Kidney capillary endothelial cell (primary cell): ENCODE measurements around the gene UBN2.

Source experiments
- DNase-seq: peaks from one replicate; pipeline ENCODE4 v3.0.0-alpha.2; 2018; ENCODE audit warnings: low spot score

Gene UBN2

DNA sequence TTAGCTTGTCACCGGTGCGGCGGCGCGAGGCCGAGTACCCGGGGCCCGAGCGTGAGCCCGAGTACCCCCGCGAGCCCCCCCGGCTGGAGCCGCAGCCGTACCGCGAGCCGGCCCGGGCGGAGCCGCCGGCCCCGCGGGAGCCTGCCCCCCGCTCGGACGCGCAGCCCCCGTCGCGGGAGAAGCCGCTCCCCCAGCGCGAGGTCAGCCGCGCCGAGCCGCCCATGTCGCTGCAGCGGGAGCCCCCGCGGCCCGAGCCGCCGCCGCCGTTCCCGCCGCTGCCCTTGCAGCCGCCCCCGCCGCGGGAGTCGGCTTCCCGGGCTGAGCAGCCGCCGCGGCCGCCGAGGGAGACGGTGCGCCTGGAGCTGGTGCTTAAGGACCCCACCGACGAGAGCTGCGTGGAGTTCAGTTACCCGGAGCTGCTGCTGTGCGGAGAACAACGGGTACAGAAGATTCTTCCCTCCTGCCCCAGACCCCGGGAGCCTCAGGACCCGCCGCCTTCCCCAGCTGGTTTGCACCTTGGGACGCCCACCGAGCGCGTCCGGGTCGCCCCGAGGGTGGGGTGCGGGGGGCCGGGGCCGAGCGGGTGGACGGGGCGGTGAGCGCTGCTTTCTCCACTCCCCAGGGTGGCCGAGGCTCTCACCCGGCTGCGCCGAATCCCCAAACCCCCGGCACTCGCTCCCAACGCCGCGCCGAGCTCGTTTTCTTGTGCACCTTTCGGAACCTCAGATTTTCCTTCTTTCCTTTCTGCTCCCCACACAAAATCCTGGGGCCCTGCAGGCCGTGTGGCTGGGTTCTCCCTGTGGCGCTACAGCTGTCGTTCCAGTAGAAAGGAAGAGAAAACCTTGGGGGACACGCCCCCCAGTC lies 708 bp downstream of the UBN2 start:
- DNase-seq = no peak

DNA sequence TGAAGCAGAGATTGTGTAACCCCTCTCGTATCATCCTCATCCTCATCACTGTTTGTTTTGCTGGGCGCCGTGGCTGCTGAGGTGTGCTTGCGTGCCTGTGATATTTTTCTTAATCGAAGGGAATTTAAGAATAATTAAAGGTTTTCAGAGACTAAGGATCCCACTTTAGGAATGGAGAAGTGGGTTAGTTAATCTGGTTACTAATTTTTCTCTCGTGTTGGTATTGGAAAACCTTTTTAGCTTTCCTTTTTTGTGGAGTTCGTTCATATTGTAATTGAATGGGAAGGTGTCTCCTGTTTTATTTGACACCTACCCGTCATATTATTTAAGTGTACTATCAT lies 1.3 kb downstream of the UBN2 start:
- DNase-seq = no peak

DNA sequence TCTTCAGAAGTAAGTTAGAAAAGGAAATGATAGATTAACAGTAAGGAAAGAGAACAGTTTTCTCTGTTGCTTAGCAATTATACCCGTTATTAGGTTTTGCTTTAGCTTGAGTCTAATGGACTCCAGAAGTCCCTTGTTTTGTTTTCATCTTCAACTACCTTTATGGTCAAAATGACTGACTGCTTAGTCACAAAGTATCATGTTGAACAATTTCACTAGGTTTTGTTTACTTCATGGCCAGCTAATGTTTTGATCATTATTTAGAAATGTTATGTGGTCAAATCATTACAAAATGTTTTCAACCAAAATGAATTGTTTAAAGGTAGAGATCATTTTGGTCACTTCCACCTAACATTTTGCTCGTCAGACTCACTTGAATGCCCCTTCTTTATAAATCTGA lies 1.9 kb downstream of the UBN2 start:
- peak; percentile 28 for DNase-seq

DNA sequence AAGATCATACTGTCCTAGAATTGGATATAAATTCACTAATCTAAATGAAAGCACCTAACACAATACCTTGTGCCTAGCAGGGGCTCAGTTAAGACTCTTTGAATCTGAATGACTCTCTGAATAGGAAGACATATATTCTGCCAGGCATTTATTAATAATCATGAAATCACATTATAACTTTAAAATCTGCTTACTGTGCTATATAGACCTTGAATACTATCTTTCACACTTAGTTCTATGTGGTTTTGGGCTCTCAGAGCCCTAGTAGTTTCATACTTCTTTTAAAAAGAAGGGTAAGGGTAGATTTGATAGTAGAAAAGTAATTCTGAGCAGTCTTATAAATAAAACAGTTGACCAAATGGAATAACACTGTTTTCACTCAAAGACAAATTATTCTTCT lies 10.2 kb downstream of the UBN2 start:
- no peak for DNase-seq

DNA sequence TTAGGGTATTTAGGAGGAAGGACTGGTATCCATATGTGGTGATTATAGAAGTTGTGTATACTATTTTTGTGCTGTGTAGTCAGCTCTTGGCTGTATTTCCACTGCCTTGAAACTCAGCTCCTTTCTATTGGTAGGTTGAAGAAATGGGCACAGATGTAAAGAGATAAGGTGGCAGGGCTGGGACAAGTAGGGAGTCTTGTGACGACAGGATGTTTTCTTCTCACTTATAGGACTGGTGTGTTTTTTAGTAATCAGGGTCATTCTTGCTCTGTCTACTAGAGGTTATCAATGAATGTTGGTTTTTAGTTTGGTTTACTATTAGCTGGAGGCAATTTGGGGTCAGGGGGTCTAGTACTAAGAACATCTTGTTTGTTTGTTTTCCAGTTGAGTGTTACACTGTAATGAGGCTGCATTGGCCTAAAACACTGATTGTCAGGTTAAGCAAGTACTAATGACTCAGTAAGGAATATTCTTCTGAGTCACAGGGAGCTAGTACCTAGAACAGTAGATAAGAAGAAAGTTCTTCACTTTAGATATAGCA lies 11.8 kb downstream of the UBN2 start:
- no peak for DNase-seq

DNA sequence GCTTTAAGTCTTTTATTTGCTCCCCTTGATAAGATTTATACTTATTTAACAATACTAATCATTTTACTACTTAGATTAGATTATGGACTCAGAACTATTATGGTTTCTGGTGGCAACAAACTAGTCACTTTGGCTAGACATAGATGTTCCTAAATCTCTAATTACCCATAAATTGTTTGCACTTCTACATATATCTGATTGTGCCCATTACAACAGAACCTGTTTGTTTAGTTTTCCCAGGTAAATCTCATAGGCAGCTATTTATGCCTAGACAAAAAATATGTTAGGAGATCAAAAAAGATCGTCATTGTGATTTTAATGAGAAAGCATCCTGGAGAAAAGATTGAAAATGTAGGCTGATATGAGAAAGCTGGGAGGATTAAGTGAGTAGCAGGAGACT lies 14.4 kb downstream of the UBN2 start:
- no peak for DNase-seq

DNA sequence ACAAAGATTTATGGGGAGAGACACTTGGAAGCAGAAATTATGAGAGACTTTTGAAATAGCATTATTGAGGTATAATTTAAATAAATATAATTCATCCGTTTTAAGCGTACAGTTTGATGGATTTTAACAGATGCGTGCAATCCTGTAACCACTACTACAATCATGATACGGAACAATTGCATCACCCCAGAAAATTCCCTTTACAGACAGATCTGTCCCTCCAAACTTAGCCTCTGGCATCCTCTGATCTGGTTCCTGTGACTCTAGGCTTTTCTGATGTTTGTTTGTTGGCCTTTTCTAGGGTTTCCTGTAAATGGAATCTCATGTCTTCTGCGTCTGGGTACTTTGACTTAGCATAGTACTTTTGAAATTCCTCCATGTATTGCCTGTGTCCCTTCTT lies 15.5 kb downstream of the UBN2 start:
- no peak for DNase-seq

DNA sequence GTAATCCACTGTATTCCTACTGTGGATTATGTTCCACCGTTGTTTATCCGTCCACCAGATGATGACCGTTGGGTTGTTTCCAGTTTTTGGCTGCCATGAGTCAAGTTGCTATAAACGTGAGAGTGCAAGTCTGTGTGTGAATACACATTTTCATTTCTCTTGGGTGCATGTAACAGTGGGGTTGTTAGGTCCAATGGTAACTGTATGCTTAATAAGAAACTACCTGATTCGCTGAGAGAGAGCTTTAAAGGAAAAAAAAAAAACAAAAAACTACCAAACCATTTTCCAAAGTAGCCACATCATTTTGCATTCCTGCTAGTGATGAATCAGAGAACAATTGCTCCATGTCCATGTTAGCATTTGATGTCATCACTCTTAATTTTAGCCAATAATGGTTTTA lies 15.9 kb downstream of the UBN2 start:
- no peak for DNase-seq

DNA sequence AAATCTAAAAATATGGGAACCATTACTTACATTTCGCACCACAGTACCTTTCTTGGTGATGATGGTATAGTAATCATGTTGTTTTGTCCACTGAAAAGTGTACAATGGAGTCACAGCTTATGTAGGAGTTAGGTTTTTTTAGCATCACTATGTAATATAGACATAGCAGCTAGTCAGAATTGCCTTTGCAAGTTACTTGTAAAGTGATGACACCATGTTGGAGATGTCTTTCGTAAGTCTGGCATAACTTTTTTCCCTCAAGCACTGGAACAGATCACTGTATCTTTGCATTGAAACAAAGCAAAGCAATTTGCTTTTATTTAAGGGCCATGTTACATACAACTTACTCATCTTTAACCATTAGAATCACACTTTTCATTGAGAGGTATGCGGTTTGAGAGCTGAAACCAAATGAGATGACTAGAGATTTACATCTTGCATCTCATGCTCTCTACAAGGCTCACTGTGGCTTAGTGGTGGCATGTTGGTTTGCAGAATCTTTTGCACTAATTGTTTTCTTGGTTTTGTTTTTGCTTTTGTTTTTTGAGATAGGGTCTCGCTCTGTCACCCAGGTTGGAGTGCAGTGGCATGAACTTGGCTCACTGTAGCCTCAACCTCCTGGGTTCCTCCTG lies 18.3 kb downstream of the UBN2 start:
- no peak for DNase-seq

DNA sequence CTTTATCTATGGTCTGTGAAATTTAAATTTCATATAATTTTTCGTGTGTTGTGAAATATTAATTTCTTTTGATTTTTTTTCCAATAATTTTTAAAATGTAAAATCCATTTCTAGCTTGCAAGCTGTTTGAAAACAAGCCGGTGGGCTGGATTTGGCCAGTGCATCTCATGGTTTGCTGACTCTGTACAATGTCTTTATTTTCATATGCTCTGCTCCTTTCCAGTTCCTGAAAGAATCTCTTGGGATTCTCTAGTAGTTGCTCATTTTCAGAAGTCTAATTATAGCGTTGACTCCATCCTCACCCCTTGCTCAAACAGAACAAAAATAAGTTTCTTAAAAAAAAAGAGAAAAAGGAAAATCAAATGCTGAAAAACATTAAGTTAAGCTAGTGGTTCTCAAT lies 21.4 kb downstream of the UBN2 start:
- no peak for DNase-seq

DNA sequence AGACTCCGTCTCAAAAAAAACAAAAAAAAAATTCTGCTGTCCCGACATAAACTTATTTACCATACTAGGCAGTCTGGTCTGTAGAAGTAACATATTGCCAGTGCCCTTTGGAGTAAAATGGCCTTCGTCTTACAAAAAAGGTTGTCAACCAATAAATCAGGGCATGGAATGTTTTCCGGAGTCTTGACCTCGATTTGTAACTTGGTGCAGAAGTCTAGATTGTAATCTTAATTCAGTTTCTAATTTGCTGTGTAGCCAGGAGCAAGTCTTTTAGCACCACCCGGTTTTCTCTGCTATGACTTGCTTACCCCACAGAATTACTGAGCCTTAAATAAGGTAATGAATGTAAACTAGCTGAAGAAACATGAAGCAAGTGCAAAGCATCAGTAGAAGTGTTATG lies 23.2 kb downstream of the UBN2 start:
- no peak for DNase-seq

DNA sequence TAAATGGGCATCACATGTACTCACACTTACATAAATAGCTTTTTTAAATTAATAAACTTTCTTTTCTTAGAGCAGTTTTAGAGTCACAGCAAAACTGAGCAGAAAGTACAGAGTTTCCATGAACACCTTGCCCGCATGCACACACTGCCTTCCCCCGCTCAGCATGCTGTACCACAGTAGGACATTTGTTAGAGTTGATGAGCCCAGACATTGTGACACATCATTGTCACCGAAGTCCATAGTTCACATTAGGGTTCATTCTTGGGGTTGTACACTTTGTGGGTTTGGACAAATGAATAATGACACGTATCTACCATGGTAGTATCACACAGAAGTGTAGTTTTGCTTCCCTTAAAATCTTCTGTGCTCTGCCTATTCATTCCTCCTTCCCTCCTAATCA lies 23.7 kb downstream of the UBN2 start:
- no peak for DNase-seq

DNA sequence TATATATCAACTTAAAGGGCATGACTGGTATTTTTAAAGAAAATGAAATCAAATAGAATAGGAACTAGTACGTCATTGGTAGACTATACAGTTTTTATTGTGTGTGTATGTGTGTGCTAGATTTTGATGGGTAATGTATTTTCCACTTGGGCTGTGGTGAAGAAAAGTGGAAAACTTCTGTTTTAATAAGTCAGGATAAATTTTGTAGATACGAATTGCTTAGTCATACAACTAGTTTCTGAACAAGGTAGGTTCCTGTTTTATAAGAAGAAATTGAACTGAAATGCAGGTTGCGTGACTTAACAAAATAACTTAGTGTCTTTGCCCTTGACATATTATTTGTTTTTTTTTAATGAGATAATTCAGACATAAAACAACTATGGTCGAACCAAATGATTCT lies 24.3 kb downstream of the UBN2 start:
- DNase-seq = no peak

DNA sequence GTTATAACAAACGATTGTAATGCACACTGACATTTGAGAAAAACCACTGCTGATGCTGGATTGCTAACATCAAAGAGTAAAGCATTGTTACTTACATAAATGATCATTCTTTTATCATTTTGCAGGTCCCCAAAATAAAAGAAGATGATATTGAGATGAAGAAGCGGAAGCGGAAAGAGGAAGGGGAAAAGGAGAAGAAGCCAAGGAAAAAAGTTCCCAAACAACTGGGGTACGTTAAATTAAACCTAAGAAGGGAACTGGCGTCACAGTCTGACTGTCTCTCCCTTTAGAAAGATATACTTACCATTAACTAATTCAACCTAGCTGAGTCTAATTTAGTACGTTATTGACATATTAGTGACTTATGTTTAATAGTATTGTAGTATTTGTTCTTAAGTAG lies 28.1 kb downstream of the UBN2 start:
- no peak for DNase-seq

DNA sequence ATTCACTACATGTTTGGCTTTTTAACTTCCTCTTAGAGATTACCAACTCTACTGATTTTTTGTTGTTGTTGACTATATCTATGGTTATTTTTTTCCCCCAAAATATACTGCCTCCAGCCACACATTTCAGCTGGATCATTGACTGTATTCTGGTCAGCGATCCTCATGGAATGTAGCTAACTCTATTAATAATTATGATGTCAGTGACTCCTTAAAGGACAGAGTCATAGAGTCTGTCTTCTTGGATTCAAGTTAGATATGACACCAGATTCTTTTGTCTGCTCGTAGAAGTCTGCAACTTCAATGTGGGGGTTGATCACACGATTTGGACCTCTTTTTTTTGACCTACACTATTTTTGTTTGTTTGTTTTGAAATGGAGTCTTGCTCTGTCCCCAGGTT lies 33.2 kb downstream of the UBN2 start:
- DNase-seq = no peak

DNA sequence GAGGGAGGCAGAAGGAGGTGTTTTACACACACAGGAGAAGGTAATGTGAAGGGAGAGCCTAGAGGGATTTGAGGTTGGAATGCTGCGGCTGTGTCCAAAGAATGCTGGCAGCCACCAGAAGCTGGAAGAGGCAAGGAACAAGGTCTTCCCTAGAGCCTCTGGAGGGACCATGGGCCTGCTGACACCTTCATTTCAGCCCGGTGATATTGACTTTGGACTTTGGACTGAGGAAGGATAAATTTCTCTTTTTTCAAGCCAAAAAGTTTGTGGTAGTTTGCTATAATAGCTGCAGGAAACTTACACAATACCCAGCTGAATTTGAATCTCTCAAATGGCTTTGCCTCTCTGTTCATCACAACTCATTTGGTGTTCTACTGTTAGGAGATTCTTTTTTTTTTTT lies 34.6 kb downstream of the UBN2 start:
- no peak for DNase-seq

DNA sequence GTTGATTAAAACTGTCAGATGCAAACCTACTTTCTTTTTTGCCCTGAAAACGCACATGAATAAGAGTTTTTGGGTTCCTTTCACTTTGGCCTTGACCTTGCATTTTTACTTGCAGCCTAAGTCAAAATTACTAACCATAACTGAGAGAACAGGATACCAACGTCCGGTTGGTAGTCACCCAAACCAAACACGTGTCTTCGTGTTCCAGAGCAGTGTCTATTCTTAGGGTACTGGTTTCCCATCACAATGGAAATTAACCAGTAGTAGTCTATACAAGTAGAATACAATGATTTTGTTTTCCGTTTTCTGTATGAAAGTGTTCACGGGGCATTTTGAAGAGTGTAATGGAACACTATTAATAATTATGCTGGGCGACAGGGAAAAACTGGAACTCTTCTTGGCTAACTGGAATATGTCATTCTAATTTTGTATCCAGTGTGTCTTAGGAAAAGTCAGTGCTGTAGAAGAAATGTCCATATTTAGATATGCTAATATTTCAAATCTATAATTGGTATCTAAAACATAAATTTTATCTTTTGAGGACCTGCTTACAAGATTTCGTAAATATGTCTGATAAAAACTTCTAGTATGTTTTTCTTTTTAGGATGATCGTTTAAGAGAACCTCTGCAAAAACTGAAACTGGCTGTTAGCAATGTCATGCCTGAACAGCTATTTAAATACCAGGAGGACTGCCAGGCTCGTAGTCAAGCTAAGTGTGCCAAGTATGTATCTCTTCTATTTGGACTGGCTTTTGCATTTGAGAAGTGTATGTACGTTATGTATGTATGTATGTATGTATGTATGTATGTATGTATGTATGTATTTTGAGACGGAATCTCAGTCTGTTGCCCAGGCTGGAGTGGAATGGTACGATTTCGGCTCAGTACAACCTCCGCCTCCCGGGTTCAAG lies 40.9 kb downstream of the UBN2 start:
- DNase-seq = no peak

DNA sequence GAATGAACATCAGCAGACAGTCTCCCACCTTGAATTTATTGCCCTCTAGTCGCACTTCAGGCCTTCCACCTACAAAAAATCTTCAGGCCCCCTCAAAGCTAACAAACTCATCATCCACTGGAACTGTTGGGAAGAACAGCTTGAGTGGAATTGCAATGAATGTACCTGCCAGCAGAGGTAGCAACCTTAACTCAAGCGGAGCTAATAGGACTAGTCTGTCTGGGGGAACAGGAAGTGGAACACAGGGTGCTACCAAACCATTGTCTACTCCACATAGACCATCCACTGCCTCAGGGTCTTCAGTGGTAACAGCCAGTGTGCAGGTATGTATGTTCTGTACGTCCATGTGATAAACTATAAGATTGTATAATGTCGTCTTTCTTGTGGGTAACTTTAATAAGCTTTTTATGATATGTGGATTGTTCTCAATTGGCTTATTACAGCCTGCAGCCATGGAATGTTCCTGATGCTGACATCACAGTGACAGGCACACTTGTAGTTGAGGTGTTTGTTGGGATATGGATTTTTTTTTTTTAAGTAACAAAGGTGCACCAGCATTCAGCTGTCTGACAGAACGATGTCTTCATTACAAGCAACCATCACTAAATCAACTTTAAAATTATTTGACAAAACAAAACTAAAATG lies 53.3 kb downstream of the UBN2 start:
- no peak for DNase-seq

DNA sequence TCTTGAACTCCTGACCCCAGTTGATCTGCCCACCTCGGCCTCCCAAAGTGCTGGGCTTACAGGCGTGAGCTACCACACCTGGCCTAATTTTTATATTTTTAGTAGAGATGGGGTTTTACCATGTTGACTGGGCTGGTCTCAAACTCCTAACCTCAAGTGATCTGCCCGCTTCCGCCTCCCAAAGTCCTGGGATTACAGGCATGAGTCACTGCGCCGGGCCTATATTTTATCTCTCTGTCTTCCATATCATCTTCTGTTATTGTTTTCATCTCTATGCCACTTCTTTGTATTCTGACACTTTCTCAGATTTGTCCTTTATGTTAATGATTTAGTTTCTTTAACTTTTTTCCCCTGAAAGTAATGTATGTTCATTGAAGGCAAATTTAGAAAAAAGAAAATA lies 55.1 kb downstream of the UBN2 start:
- no peak for DNase-seq

DNA sequence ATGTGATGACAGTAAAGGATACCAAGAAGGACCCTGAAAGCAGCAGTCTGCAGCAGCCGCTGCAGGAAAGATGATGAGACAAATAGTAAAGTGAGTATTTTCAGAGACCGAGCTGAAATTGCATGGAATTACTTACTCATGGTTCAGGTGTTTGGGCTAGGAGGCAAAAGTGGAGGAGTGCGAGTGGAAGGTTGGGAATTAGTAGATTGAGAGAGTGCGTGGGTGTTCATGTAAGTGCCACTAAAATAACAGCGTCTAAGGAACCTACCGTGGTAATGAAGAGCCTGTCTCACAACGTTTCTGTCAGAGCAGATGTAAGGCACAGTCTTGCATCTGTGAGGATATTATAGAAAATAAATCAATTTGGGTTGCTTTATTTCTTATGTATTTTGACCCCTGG lies 61.8 kb downstream of the UBN2 start:
- no peak for DNase-seq

DNA sequence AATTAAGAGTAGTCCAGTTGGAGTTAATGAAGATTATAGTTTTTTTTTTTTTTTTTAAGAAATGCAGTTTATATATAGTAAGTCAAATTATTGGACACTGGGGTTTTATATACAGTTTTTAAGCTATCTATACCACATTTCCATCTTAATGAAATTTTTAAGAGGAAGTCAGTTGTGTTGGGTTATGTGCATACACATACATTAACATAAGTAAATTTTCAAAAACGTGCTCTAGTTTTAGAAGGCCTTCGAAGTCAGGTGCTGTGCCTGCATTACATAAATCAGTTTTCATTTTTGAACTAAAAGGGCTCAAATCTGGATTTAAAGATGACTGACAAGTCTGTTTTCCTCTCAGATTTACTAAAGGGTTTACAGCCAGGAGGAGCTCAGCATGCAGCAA lies 62.5 kb downstream of the UBN2 start:
- no peak for DNase-seq

DNA sequence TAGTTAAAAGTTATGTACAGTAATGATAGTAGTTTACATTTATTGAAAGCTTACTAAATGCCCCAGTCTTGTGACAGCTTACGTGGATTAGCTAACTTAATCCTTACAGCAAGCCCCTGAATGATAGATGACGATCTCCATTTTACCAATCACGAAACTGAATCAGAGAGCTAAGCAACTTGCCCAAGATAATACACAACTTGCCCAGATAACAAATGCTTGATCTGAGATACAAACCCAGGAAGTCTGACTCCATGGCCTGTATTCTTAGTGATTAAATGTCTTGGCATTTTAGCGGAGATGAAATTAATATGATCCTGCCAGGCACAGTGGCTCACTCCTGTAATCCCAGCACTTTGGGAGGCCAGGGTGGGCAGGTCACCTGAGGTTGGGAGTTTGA lies 63.2 kb downstream of the UBN2 start:
- DNase-seq = no peak
